AG04449 (cell line): ENCODE data around the gene PRTFDC1.

Source experiments
- CTCF ChIA-PET: fragments of 350-600 bp; formaldehyde crosslinking; extraction: SDS; loops from one replicate; lab custom pipeline; 2021; ENCODE audit warnings: antibody characterized with exemption; lab: Yijun Ruan, JAX
- POLR2A ChIA-PET: fragments of 400-600, 350-600 bp; formaldehyde crosslinking; extraction: SDS; loops from one replicate; lab custom pipeline; 2020; ENCODE audit warnings: antibody characterized with exemption, inconsistent platforms; lab: Yijun Ruan, JAX
- DNase-seq: peaks from one replicate; pipeline ENCODE4 v3.0.0-alpha.2; 2010; ENCODE audit warnings: low read depth, low spot score
- H3K4me3 ChIP-seq: 2 replicates; pipeline ENCODE4 v1.5.1; 2011; ENCODE audit warnings: low read depth, mild to moderate bottlenecking, control low read depth, low read length
- TF ChIP-seq, protein P1 (sequence below): IDR thresholded peaks from one replicate; pipeline ENCODE4 v1.5.1; 2011; ENCODE audit warnings: mild to moderate bottlenecking, moderate library complexity, low read length, control low read depth, inconsistent platforms; ENCODE audit not compliant: insufficient read depth; ENCODE audit errors: missing control alignments

Gene PRTFDC1

GRCh38 chr10:24854256-24854655, 98.2 kb downstream of the PRTFDC1 start:
- no peak for DNase-seq
- ChIA-PET CTCF (no interaction called here), POLR2A (no interaction called here)
- TF ChIP-seq, protein P1, sequence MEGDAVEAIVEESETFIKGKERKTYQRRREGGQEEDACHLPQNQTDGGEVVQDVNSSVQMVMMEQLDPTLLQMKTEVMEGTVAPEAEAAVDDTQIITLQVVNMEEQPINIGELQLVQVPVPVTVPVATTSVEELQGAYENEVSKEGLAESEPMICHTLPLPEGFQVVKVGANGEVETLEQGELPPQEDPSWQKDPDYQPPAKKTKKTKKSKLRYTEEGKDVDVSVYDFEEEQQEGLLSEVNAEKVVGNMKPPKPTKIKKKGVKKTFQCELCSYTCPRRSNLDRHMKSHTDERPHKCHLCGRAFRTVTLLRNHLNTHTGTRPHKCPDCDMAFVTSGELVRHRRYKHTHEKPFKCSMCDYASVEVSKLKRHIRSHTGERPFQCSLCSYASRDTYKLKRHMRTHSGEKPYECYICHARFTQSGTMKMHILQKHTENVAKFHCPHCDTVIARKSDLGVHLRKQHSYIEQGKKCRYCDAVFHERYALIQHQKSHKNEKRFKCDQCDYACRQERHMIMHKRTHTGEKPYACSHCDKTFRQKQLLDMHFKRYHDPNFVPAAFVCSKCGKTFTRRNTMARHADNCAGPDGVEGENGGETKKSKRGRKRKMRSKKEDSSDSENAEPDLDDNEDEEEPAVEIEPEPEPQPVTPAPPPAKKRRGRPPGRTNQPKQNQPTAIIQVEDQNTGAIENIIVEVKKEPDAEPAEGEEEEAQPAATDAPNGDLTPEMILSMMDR, result no peak
- no peak overlapping the region for H3K4me3 ChIP-seq

- ChIA-PET CTCF (no interaction called here), POLR2A (no interaction called here)
- H3K4me3 ChIP-seq, result no peak overlapping the region
- no peak for DNase-seq
- TF ChIP-seq, protein P1, result no peak
These were observed 98.7 kb downstream of the PRTFDC1 start for GRCh38 chr10:24853661-24854060.

DNA sequence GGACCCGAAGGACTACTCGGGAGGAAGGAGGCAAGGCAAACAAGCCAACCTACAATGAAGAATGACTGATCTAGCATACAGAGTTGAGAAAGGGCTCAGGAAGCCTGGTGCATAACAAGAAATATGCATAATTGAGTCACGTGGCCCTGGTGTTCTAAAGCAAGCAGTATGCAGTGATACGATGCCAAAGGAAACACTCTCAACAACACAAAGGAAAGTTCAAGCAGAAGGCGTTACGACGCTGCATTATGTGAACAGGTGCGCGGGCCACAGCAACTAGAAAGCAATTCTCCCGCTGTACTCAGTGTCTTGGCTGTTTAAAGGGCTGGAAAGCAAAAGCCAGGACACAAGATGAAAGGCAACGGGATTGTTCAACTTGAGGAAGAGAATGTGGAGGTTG, 100.8 kb downstream of the PRTFDC1 start:
- POLR2A ChIA-PET, result no interaction called here
- DNase-seq, result no peak
- no peak overlapping the region for H3K4me3 ChIP-seq
- CTCF ChIA-PET, result no interaction called here
- TF ChIP-seq, protein P1, result no peak

GRCh38 chr10:24850727-24851296, 101.6 kb downstream of the PRTFDC1 start:
- TF ChIP-seq, protein P1, result no peak
- ChIA-PET POLR2A (no interaction called here), CTCF (interaction anchor here (1.5 kb wide), 1 partner anchor 24 kb away, joined by 4 read pairs; no protein-coding TSS in a partner anchor)
- no peak for DNase-seq
- H3K4me3 ChIP-seq, result no peak overlapping the region

DNA sequence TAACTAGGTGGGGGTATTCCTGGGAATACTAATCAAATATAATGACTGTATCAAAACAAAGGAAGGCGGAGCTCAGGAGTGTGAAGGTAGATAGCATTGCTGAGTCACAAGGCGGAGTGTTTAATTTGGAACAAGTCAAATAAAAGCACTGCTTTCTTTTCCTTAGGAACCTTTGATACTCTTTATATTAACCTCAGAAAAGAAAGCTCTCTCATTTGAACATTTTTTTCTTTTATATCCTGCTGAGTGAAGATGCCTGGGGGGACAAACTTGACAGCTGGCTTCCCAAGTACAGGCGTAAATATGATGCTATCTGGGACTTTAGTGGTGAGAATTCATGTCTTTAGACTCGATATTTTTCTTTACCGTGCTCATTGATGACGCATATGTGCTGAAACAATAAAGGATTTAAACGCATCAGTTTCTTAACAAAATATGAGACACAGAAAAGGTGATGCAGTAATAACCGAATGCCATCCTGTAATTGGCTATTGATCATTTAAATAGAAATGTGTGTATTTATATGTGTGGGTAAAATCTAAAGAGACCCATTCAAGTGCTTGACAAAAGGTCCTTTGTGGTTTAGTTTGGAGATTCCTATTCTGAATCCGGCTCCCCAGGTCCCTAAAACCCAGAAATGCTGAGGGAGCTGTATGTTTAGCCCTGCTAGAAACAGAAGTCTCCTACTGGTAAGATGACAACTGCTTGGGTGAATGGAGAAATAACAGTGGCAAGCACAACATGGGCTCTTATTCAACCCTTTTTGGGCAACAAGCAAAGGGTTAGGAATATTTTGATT, 102.7 kb downstream of the PRTFDC1 start:
- H3K4me3 ChIP-seq, result no peak overlapping the region
- TF ChIP-seq, protein P1, result no peak
- no peak for DNase-seq
- CTCF ChIA-PET, result interaction anchor here (1.5 to 1.9 kb wide), 2 partner anchors 19 to 22 kb away, joined by 4 read pairs; no protein-coding TSS in a partner anchor
- POLR2A ChIA-PET, result no interaction called here

- TF ChIP-seq, protein P1, result no peak
- ChIA-PET POLR2A (no interaction called here), CTCF (interaction anchor here (0.9 to 1.9 kb wide), 4 partner anchors 9 to 233 kb away, joined by 3 to 4 read pairs (median 3); no protein-coding TSS in a partner anchor)
- no peak overlapping the region for H3K4me3 ChIP-seq
- DNase-seq, result no peak
These were observed 103.4 kb downstream of the PRTFDC1 start for GRCh38 chr10:24849051-24849450.
